Dedifferentiated amniotic fluid mesenchymal stem cell (primary cell): ENCODE data around the gene PYGL.
"Not testable (repeated sequence)": the region's sequence is repeated elsewhere in the genome, so short reads cannot be mapped to it uniquely, and the experiment has no call there.

Experiments used
- DNase-seq: peaks from one replicate; pipeline ENCODE4 v3.0.0-alpha.2; 2016; ENCODE audit errors: extremely low spot score

Gene PYGL

GRCh38 chr14:50943943-50944646, at the start of gene PYGL:
Gene PYGL, minus strand, starts transcription at chr14:50944483. Its CDS starts 80 bp downstream, at chr14:50944403.
- DNase-seq, result no peak

- no peak for DNase-seq
Measured at GRCh38 chr14:50985859-50986331, 41.6 kb upstream of the PYGL start.

GRCh38 chr14:50985124-50985858, 41.0 kb upstream of the PYGL start:
- DNase-seq, result no peak

GRCh38 chr14:50984036-50984710, 39.9 kb upstream of the PYGL start:
- DNase-seq, result no peak

GRCh38 chr14:50979941-50980850, 35.9 kb upstream of the PYGL start:
- no peak for DNase-seq

- no peak for DNase-seq
Measured at GRCh38 chr14:50978888-50979287, 34.6 kb upstream of the PYGL start.

GRCh38 chr14:50978529-50978871, 34.2 kb upstream of the PYGL start:
- no peak for DNase-seq

GRCh38 chr14:50977863-50978528, 33.7 kb upstream of the PYGL start:
- no peak for DNase-seq

GRCh38 chr14:50974118-50974517, 29.8 kb upstream of the PYGL start:
- DNase-seq, result no peak

GRCh38 chr14:50972734-50973133, 28.5 kb upstream of the PYGL start:
- no peak for DNase-seq

GRCh38 chr14:50970886-50971781, 26.9 kb upstream of the PYGL start:
- no peak for DNase-seq

- peak; percentile 40 for DNase-seq
Measured at GRCh38 chr14:50967790-50968189, 23.5 kb upstream of the PYGL start.

- peak; percentile 90 for DNase-seq
Measured at GRCh38 chr14:50967103-50967502, 22.8 kb upstream of the PYGL start.

GRCh38 chr14:50964683-50965390, 20.6 kb upstream of the PYGL start:
- DNase-seq, result peak; percentile 95

- DNase-seq, result no peak
Measured at GRCh38 chr14:50963919-50964318, 19.6 kb upstream of the PYGL start.

- peak; percentile 59 for DNase-seq
Measured at GRCh38 chr14:50961605-50962221, 17.4 kb upstream of the PYGL start.

- no peak for DNase-seq
Measured at GRCh38 chr14:50957296-50957695, 13.0 kb upstream of the PYGL start.

- DNase-seq, result not testable (repeated sequence)
Measured at GRCh38 chr14:50956421-50956820, 12.1 kb upstream of the PYGL start.
